ENCODE data around the gene TIMM44.

Gene TIMM44

DNA sequence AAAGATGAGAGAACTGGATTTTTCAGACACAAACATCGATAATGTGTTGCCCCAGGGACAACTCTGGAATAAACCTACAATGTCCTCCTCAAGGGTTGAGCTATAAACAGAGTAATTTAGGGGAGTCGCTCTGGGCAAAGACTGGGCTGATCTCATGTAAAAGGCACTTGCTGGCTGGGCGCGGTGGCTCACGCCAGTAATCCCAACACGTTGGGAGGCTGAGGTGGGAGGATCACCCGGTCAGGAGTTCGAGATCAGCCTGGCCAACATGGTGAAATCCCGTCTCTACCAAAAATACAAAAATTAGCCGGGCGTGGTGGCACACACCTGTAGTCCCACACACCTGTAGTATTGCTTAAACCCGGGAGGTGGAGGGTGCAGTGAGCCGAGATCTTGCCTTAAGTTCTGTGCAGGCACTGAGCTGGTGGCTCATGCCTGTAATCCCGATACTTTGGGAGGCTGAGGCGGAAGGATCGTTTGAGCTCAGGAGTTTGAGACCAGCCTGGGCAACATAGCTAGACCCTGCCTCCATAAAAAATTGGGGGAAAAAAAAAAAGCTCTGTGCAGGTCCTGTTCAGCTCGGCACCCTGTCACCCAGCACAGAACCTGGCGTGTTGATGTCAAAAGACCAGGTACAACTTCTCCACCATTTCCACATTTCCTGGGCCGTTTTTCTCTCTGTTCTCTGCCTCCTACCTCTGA, 1.4 kb downstream of the TIMM44 start:
- no peak for DNase-seq

DNA sequence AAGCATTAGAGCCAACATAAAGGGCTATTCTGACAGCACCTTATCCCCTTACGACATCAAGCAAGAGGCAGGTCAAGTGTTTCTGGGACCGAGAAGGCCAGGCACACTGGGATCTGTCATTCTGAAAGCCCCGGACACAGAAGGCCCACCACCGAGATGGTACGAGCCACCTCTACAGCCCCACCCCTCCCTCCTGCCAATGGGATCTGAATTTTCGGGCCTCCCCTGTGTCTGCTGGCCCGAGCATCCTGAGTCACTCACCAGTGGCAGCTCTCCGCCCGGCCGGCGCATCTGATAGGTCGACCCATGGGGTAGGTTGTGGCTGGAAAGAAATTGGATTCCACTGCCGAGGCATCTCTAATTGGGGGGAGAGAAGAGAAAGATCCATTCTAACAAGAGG, 2.6 kb downstream of the TIMM44 start:
- no peak for DNase-seq

DNA sequence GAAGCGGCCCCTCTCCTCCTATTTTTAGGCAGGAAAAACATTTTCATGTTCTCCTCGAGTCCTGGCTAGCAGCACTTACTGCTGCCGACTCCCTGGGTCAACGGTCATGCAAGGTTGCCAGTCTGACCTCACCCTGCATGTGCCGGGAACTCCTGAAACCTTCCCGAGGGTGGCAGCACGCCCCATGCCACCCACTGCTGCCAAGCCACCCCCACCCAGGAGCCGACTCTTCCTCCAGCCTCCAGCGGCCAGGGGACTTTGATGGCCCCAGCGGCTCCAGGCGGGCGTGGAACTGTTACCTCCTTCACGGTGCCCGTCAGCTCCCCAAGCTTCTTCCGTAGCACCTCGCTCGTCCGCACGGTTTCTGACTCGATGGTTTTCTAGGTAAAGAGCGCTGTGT, 8.7 kb downstream of the TIMM44 start:
- no peak for DNase-seq

DNA sequence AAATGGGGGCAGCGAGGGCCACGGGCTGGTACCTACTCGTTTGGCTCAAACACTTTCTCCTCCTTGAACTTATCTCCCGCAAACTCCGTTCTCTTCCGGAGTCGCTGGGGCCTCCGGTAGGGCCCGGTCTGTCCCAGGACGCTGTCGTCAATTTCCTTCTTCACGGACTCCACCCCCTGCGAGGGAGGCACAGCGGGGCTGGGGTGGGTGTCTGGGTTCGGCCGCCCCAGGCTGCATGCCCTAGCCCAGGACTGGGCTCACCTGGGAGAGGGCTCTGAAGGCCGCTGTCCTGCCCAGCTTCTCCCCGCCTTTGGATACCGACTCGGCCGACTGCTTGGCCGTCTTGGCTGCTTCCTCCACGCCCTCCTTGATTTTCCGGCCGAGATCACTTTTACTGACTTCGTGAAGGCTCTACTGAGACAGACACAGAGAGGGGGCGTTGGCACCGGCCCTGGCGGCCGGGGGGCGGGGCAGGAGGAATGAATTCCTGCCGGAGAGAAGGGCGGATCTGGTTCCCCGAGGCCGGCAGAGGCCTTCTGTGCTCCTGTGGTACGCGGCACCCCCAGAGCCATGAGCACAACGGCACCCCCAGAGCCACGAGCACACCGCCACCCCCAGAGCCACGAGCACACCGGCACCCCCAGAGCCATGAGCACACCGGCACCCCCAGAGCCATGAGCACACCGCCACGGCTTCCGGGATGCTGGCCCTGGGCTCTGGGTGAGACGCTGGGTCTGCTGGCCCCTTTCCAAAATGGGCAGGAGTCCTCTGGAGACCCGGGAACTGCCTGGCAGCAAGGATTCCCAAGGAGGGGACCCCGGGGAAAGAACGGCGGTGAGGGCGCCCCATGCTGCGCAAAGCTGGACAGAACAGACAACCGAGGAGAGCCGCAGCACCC, 9.4 kb downstream of the TIMM44 start:
- DNase-seq: no peak

DNA sequence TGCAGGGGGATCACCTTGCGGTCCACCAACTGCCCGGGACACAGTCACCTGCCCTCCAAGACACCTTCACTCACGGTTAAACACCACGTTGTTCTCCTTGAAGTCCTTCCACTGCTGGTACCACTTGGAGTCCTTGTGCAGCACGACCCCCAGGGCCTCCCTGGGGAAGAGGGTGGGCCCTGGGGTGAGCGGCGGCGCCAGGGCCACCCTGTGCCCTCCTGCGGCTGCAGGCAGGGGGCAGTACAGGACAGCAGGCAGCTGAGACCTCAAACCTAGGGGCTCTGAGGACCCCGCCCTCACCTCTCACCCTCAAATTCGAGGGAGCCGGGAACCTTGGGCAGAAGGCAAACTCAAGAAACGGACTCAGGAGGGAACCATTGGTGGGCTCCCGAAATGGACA, 10.1 kb downstream of the TIMM44 start:
- no peak for DNase-seq

DNA sequence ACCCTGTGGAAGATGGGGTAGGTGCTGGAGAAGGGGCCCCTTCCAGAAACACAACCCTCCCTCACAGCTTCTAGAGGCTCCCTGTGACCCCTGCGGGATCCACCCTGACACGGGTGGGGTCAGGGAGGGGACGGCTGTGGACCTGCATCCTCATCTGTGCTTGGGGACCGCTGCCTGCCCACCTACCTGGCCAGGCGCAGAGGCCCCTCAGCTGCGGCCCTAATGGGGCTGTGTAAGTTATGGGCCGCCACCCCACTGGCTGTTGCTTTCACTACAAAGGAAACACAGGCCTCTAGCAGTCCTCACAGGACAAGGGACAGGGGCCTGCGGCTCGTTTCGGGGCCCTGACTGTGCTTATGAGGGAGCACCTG, 10.6 kb downstream of the TIMM44 start:
- DNase-seq: no peak

DNA sequence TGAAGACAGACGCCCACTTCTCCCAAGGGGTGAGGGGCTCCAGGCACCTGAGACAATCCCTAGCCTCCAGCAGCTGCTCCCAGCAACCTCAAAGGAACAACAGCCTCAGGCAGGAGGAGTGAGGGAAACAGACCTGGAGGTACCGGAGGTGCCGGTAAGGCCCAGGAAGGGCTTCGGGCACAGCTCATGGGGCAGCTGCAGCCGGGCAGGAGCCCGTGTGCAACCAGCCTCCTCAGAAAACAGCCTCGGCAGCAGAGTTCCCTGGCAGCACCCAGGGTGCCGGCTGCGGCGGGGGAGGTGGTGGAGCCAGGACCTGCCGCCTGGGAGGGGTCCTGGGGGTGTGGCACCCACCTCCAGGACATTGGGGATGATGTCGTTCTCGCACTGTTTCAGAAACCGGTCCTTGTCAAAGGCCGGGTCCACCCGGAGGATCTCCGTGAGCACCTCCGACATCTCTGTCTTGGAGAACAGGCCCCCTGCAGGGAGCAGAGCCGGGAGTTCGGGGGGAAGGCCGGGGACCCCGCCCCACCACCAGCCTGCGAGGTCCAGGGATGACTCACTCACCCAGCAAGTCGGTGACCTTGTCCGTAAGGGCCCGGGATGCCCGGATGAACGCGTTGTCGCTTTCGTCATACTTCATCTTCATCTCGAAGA, 11.1 kb downstream of the TIMM44 start:
- DNase-seq: no peak

DNA sequence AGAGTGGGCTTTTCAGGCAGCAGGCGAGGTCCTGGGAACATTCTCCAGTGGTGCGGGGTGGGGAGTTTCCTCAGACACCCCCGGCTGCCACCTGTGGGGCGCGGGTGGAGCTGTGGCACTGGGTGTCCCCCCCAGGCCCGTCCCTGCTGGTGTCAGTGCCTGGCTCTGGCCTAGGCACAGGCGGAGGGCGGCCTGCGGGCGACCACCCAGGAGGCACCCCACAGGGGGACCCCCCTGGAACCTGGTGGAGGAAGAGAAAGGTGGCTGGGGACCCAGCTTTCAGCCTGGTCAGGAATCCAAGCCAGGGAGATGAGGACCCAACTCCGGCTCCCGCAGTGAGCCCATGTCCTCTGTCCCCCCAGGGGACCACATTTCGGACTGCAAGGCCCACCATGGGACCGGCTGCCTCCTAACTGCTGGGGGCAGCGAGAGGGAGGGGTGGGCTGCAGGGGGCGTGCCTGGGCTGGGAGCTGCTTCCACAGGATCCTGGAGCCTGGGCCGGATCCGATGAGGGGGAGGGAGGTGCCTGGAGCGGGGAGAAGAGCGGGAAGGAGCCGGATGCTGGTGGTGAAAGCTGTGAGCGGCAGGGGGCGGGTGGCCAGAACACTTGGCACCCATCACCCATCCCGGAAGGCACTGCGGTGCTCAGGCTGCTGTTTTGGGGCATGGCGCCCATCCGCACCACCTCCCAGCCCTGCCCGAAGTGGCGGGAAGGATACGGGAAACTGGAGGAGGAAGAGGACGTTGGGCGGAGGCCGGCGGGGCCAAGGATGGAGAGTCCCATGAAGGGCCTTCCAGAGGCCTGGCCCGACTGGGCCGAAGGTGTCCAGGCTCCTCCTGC, 12.0 kb downstream of the TIMM44 start:
- no peak for DNase-seq

DNA sequence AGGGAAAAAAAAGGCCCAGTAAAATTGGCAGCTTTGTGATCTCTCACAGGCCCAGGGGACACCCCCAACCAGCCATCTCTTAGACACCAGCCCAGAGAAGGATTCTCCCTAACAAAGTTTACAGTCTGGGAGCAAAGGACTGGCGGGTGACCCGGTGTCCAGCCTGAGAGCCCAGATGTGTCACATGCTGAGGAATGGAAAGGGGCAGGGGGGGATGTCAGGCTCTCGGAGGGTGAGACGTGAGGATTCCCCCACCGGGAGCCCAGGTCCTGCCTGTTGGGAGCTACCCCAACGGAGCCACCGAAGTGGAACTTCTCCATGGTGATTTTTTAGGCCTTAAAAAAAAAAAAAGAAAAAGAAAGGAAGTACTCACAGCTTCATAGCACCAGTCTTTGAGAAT, 12.7 kb downstream of the TIMM44 start:
- no peak for DNase-seq

DNA sequence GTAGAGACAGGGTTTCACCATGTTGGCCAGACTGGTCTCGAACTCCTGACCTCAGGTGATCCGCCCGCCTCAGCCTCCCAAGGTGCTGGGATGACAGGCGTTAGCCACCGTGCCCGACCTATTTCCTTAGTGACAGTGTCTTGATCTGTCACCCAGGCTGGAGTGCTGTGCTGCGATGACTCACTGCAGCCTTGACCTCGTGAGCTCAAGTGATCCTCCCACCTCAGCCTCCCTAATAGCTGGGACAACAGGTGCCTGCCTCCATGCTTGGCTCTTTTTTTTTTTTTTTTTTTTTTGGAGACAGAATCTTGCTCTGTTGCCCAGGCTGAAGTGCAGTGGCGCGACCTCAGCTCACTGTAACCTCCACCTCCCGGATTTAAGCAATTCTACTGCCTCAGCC, 13.4 kb downstream of the TIMM44 start:
- DNase-seq: peak; percentile 14

DNA sequence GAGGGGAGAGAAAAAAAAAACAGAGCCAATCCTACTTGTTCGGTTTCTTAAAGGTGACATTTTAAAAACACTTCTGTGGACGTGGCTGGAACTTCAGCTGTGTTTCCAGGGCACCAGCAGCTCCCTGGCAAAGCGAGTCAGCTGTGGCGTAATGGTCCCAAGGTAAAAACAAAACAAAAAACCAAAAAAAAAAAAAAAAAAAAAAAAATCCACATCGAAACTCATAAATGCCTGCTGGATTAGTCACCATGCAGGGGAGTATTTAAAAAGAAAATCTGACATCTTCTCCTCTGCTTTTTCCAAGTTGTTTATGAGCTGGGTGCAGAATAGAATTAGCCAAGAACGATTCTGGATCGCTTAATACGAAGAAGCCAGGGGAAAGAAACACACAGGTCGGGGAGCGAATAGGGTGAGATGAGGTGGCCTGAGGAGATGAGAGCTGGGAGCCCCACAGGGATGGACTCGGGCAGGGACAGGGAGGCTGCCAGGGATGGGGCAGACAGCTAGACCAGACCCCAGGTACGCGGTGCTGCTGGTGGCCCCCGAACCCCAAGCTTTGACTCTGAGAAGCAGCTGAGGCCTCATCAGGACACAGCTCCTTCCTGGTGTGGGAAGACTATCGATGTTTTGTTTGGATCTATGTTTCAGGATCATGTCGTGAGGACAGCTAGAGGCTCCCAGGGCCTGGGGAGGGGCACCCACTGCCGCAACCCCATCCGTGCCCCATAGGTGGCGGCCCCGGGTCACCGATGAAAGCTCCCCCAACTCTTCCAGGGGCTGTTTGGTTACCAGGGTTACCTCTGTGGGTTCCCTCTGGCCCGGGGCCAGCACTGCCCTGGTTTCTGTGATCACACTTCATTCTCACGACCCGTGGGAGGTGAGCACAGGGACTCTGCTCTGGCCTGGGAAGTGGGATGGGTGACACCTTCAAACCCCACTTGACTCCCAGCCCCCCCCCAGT, 14.4 kb downstream of the TIMM44 start:
- peak; percentile 82 for DNase-seq

DNA sequence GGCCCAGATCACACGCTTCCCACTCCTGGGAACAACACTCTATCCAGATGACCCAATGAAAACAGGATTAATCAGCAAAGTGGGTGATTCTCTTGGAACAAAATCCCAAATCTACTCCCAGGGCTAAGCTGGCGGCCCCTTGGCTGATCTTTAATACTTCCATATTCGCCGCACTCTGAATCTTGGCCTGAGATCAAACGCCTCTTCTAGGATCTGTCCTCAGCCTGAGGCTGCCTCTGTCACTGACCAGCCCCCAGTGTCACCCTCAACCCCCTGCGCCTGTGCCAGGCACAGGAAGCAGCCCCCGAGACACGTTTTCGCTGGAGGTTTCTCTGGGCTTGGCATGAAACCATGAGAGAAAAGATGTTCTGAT, 15.1 kb downstream of the TIMM44 start:
- no peak for DNase-seq

DNA sequence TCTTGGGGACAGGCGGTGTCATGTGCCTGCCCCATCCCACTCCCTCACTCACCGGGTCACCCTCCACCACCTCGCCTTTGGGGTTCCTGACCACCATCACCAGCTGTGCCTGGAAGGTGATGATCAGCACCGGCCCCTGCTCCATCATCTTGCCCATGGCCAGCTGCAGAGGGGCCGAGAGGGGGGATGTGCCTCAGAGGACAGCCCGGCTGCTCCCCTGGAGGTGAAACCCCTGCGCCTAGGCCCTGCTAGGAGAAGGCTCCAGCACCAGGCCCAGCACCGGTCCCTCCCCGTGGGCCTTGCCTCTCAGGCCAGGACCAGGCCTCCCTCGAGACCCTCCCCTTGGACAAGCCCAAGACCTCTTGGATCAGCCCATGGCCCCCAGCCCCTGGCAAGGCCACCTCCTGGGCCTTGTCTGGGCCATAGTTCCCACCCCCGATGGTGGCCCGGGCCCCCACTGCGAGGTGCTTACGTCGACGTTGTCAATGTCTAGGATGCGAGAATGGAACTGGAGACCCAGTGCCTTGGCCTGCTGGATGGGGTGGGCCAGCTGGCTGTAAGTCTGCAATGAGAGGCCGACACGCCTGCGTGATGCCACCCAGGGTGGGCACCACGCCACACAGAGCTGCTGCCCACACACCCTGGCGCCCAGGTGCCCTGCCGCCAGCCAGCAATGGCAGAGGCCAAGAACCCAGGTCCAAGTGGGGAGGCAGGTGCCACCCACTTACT, 15.7 kb downstream of the TIMM44 start:
- DNase-seq: no peak

DNA sequence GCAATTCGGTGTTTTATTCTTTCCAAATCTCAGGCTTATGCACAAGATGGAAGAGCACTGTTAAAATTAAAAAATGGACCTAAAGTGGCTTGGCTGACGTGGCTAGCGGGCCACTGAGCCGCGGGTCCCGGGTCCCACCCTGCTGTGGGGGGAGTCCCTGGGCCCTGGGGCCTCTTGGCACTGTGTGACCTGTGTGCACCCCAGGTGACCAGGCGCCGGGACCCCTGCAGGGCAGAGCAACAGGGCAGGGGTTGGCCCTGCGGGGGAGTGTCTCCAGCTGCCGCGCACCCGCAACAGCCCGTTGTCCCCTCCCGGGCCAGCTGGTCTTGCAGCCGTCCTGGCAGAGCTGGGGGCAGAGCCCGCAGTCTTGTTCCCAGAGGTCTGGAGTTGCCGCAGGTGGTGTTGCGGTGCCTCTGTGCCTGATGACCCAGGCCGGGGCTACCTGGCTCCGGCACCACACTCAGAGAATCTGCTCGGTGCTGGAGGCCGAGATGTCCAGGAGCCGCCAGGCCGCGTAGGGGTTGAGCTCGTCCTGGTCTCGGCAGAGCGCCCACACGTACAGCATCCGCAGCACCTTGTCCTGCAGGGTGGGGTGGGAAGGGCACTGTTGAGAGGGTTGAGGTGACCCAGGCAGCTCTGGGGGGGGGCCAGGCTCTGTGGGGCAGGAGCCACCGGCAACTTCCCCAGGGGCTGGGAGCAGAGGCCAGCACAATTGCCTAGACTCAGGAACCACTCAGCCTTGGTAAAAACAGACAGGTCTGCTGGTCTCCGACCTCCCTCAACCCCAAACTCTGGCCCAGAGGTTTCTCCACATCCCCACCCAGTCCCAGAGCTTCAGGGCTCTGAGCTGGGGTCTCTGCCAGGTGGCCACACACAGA, 16.5 kb downstream of the TIMM44 start:
- DNase-seq: no peak

DNA sequence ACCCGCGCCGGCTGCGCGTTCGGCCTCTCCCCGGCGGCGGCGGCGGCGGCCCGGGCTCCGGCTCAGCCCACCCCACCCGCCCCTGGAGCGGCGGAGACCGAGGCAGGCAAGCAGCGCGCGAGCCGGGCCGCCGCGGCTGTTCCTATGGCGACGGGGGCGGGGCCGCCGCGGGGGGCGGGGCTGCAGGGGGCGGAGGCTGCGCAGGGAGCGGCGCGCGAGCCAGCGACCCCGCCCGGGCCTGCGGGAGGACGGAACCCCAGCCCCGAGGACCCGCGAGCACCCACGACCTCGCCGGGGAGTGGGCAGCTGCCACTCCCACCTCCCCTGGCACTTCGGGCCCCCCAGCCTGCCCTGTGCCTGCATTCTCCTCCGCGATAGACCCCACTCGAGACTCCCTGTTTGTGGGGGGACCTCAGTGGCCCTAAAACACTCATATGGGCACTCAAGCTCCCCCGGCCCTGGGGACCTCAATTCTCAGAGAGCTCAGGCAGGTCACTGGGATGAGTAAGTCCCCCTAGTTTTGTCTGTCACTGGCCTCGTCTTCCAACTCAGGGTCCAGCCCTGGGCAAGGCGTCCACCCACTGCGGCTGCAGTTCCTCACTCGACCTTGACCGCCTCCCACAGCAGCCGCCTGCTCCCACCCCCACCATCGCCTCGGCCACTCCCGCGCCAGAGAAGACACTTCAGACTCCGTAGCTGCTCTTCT, 17.3 kb downstream of the TIMM44 start, which contains the start of gene CTXN1:
Gene CTXN1, minus strand, starts transcription at position 115 of the 706 bp plus-strand sequence. CDS start 597 bp downstream, outside the sequence.
- peak; percentile 62 for DNase-seq

DNA sequence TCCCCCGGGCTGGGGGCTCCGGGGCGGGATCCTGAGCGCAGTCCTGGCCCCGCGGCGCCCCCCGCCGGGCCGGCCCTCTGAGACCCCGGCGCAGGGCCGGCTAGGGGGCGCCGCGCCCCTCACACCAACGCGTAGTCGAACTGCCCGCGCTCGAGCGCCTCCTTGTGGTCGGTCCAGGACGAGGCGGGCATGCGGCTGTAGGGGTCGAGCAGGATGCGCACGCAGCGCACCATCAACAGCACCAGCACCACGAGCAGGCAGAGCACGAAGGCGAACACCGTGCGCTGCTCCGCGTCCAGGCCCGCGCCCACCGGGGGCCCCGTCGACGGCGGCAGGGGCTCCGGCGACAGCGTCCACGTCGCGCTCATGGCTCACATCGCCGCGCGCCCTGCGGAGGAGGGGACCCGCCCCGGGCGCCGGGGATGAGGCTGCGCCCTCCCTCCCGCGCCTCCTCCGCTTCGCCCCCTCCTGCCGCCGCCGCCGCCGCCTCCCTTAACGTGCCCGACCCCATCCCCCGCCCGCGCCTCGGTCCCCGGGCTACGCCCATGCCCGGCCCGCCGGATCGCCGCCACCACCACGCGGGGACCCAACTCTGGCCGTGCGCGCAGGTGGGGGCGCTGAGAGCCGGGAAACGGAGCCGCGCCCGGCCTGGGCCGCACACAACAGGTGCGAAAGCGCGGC, 18.2 kb downstream of the TIMM44 start:
- peak; percentile 55 for DNase-seq

DNA sequence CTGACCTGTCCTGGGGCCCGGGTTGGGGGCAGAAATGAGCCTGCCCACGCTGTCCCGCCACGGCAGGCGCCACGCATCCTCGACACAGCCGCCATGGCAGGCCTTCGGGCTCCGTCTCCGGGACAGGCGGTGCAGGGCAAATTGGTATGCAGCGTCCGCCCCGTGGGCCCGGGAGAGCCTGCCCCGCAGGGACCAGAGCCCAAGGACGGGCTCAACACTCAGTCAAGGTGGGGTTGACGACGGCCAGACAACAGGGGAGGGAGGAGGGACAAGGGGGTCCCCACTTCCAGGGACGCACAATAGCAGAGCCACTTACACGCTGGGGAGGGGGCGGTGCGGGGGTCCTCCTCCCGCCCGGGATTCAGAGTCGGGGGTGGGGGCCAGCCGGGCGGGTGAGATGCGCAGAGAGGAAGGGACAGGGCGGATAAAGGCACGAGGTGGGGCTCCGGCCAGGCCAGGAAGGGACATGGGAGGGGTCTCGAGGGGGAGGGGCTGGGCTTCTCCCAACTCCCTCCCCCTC, 18.8 kb downstream of the TIMM44 start:
- DNase-seq: no peak

DNA sequence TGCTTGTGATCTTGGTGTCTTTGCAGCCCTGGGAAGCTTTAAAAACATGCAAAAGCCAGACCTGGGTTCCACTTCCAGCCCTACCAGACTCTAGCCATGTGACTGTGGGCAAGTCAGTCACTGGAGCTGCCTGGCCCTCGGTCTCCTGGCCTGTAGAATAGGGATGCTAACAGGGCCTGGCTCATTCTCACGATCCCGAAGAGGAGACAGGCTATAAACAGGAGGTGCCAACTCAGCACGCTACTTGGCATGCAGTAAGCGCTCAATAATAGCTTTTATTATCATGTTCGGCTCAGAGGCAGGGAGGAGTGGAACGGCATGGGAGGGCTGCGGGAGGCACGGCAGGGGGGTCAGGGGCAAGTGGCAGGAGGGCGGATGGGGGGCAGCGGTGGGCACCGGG, 19.2 kb downstream of the TIMM44 start:
- no peak for DNase-seq
